SKM-1 (cell line): ENCODE measurements around the gene NCOA3.
A peak's percentile ranks its signal among the peaks of the same experiment; 100 is the strongest.
"Not testable (repeated sequence)": the region's sequence is repeated elsewhere in the genome, so short reads cannot be mapped to it uniquely, and the experiment has no call there.

Source experiments
- DNase-seq: peaks from one replicate; lab custom pipeline; 2025; ENCODE audit not compliant: unreplicated experiment; lab: John Stamatoyannopoulos, UW

Gene NCOA3

GRCh38 chr20:47595138-47595537, 93.5 kb downstream of the NCOA3 start:
- DNase-seq: not testable (repeated sequence)

DNA sequence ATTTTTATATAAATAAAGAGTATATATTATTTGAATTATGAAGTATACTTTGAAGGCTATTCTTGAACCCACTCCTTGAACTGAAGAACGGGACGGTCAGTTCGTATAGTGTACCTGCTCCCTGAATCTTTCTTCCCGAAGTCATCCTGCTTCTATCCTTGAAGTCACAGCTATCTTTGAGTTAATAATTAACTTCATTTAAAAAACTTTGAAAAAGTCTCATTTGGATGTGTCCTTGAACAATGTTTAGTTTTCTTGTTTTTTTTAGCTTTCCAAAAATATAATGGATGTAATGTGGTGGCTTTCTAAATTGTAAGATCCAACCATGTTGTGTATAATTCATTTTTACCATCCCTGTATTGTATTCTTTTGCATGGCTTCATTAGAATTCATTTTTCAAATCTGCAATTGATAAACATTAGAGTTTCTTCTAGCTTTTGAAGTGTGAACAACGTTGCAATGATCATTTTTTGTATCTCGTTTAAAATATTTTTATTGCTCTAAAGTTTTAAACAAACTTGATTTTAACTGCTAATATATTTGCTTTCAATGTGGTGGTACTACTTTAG, 94.4 kb downstream of the NCOA3 start:
- DNase-seq: no peak

DNA sequence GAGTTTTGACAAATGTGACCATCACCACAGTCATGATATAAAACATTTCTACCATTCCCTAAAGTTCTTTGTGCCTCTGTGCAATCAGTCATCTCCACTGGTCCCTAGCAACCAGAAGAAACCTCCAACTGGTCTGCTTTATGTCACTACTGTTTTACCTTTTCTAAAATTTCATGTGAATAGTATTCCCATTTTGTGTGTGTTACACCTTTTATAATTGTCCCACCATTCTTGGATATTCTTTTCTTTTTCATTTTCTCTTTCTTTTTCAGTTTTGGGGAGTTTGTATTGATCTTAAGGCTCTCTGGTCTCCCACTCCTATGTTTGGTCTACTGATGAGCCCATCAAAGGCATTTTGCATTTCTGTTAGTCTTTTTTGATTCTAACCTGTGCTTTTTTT, 95.4 kb downstream of the NCOA3 start:
- DNase-seq: no peak

- no peak for DNase-seq
These were observed 97.4 kb downstream of the NCOA3 start for GRCh38 chr20:47598911-47599744.

- no peak for DNase-seq
These were observed 99.4 kb downstream of the NCOA3 start for GRCh38 chr20:47600967-47601547.

DNA sequence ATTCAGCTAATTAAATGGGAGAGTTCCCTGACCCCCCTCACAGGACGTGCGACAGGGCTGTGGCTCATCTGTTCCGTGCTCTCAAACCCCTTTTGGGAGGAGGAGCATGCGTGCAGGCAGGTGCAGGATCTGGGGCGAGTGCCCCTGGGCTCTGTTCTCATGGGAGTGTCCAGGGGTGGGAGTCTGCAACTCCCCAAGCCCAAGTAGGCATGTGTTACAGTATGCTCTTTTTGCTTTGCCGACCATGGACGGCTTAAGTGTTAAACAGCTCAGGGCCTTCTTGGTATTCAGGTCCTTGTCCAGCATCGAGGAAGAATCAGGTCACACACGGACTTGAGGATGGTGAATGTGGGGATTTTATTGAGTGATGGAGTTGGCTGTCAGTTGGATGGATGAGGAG, 101.6 kb downstream of the NCOA3 start:
- no peak for DNase-seq

GRCh38 chr20:47605673-47606413, 104.2 kb downstream of the NCOA3 start:
- no peak for DNase-seq

GRCh38 chr20:47606414-47606982, 104.8 kb downstream of the NCOA3 start:
- no peak for DNase-seq

DNA sequence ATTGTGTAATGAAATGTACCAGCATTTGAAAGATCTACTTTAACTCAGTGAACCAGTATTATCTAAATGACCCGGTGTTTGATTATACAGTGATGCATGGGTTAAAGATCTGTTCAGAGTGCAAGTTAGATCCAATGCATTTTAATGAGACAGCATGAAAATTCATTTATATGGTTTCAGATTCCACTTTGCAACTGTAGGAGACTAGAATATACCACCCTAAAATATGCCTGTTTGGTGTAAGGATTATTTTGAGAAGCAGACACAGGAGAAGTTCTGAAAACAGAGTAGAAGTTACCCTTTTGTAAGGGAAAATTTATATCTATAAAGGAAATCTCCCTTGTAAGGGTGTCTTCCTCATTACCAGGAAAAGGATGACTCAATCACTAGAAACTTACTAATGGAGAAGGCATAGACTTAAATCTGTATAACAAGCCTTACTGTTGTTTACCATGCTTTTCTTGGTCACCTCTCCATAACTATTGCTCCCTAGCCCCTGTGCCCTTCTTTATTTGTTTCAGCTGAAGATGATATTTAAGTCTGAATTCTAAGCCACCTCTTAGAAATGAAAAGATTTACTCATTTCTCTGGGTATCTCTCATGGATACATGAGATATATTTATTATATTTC, 105.4 kb downstream of the NCOA3 start:
- DNase-seq: no peak

DNA sequence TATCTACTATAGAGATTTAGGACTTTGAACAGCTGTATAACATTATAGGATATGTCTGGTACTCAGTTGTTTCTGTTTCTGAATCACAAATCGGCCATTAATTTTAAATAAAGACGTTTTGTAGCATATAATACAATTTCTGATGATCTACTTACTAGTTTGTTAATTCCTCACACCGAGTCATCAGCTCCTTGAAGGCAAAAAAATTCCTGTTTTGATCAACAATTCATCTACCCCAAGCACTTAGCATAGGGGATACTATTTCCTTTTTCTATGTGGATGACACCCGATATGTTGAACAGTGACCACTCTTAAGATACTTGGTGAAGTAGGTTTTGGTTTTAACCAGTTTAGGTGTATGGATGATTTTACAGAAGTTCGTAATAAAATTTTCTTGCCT, 107.3 kb downstream of the NCOA3 start:
- DNase-seq: no peak

- no peak for DNase-seq
These were observed 108.7 kb downstream of the NCOA3 start for GRCh38 chr20:47610247-47610944.

DNA sequence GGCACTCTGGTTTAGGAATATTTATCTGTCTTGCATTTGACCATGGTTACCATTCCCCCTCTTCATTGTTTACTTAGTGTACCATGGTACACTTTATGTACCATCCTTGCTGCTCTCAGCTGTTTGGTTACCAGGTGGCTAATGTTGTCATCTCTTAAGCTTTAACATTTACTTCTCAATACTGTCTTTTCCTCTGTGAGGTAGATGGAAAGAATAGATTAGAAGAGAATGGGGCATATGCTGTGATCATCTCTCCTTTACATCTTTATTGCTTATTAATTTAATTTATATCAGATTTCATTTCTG, 109.2 kb downstream of the NCOA3 start:
- no peak for DNase-seq

- DNase-seq: no peak
These were observed 110.1 kb downstream of the NCOA3 start for GRCh38 chr20:47611785-47612184.

DNA sequence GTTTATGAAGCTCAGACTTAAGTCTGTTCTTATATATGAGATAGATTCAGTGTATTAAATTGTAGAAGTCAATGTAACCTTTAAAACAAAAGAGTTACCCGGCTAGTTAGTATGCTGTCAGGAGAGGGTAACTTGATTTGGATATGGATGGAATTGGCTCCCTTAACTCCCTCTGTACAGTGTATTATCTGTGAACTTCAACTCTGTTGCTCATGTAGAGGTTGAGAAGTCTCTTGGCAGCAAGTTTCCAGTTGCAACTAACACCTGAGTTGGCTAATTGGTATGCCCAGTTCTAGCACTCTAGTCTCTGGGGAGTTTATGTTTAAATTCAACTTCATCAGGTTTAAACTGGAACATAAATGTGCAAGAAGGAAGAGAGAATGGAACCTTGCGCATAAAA, 111.0 kb downstream of the NCOA3 start:
- DNase-seq: no peak

GRCh38 chr20:47614703-47615309, 113.1 kb downstream of the NCOA3 start:
- no peak for DNase-seq

- DNase-seq: no peak
These were observed 116.8 kb downstream of the NCOA3 start for GRCh38 chr20:47618479-47618878.

DNA sequence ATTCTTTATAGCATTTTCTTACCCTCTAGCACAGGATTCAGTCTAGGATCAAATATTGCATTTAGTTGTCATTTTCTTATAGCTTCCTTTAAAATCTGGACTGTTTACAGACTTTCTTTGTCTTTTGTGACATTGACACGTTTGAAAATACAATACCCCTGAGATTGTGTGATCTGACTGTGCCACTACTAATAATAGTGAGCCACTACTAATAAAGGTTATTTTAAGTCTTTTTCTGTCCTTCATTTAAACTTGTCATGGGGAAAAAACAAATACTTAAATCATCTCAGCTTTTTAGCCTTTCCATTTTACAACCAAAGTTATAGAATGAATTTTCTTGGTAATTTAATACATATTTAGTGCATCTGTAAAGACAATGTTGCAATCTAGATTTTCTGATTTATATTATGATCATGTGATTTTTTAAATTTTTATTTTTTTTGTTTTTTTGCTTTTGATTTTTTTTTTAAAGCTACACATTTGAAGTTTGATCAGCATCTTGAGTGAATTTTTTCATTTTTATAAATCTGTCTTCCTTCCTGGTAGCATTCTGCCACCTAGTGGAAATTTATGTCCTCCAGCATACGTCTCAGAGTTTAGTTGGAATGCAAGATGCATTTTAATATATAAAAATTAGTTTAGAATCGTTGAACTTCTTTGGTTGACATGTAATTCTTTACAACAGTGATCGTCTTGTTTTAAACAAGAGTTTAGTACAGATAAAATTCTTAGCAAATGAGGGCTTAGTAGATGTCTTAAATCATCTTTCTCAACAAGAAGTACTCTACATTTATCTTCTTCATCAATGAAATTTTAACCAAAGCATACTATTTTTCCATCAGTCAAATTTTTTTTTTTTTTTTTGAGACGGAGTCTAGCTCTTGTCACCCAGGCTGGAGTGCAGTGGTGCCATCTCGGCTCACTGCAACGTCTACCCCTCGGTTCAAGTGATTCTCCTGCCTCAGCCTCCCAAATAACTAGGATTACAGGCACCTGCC, 119.4 kb downstream of the NCOA3 start:
- DNase-seq: peak; percentile 25

GRCh38 chr20:47622118-47622665, 120.5 kb downstream of the NCOA3 start:
- DNase-seq: no peak

GRCh38 chr20:47623206-47623605, 121.5 kb downstream of the NCOA3 start:
- no peak for DNase-seq
